ENCODE measurements around the gene MYO10. TPM values are rescaled to one million over a fixed set of nuclear protein-coding genes. Genes with fewer than 3 reads are reported as not detected.

The MYO10 gene
- total and polyA plus RNA-seq, 2 of the 8 experiments (the other 6 are each of a cell fraction or from before 2014, with no cell fraction given) = 21.5 to 107 TPM

- peak overlapping the region; percentile 75; the same call in 1 of the 2 replicates for H2BK20ac ChIP-seq (ENCODE audit: low read length)
- H3K79me1 ChIP-seq (ENCODE audit: low read depth, low read length) = peaks cover 7% of the 10 kb centered on the region
- H3K56ac ChIP-seq (replicated peaks; ENCODE audit: insufficient read length, low read depth, low read length) = peak overlapping the region; percentile 44
- H2AK5ac ChIP-seq (ENCODE audit: low read depth, low read length) = peak overlapping the region; percentile 28
- peak overlapping the region; percentile 99; the same call in 1 of the 2 replicates for H3K18ac ChIP-seq (ENCODE audit: extremely low read depth, low read length)
- ChIA-PET CTCF (ENCODE audit: partially characterized antibody) (interaction anchor here (0.6 to 0.9 kb wide), 2 partner anchors 22 to 455 kb away, joined by 3 to 4 read pairs; no protein-coding TSS in a partner anchor), POLR2A (ENCODE audit: partially characterized antibody) (interaction anchor here (1.0 to 4.0 kb wide), 4 partner anchors 10 to 20 kb away, joined by 3 to 33 read pairs (median 8); no protein-coding TSS in a partner anchor)
- H3K9me3 ChIP-seq (ENCODE audit: insufficient read depth in 2 of 2, low read depth in 1 of 2, low read length in 1 of 2) = no peaks in the 10 kb centered on the region
- H3K4me2 ChIP-seq (ENCODE audit: insufficient read depth in 1 of 2, low read depth in 2 of 2, low read length in 2 of 2) = peak overlapping the region; percentile 81 to 97
- DNase-seq (ENCODE audit: low read depth in 1 of 2, low spot score in 2 of 2) (no peak), FAIRE-seq (no peak)
- peak overlapping the region; percentile 91 for H2BK5ac ChIP-seq (ENCODE audit: low read depth, low read length)
- no peak overlapping the region for H2AFZ ChIP-seq (ENCODE audit: low read length)
- 55% methylated on average over 14 of the region's 15 CpGs; no CpG with 5 or more reads in 1 of the 2 experiments for WGBS, 2 experiments (ENCODE audit: extremely low coverage in 1 of 2, insufficient coverage in 1 of 2, insufficient read length in 1 of 2, insufficient replicate concordance in 2 of 2, low coverage in 1 of 2, low lambda C conversion rate in 2 of 2, missing lambda C conversion rate in 1 of 2)
- no peak overlapping the region for H3K14ac ChIP-seq (ENCODE audit: insufficient read length)
- no peak overlapping the region for H3K23ac ChIP-seq (ENCODE audit: insufficient read length)
- H3K36me3 ChIP-seq (ENCODE audit: control insufficient read depth in 2 of 4, insufficient read depth in 4 of 4, low read length in 3 of 4) = peaks cover 0 to 36% (median 2%) of the 10 kb centered on the region in 4 experiments; a peak in 5 of 8 replicates
- no peak overlapping the region for H4K8ac ChIP-seq (ENCODE audit: extremely low read depth, insufficient read depth, low read length)
- peaks cover under 1 to 2% of the 10 kb centered on the region in 2 experiments for H4K20me1 ChIP-seq (replicated peaks in 1 of 2; ENCODE audit: control insufficient read depth in 1 of 2, insufficient read depth in 2 of 2, low read length in 2 of 2)
- peak overlapping the region; percentile 90 for H3K27ac ChIP-seq (ENCODE audit: low read depth, low read length)
- peaks cover 47 to 83% of the 10 kb centered on the region in 2 experiments for H3K79me2 ChIP-seq (ENCODE audit: control insufficient read depth in 1 of 2, insufficient read depth in 2 of 2, low read length in 2 of 2)
- H3K4me3 ChIP-seq (ENCODE audit: extremely low read depth in 1 of 4, insufficient read depth in 2 of 4, low read depth in 3 of 4, low read length in 4 of 4) = peak overlapping the region; percentile 27 to 89 (median 66); a peak in 7 of 8 replicates
- peak overlapping the region; percentile 67 for H4K91ac ChIP-seq (replicated peaks; ENCODE audit: insufficient read length, low read length)
- peak overlapping the region; percentile 89 for H2BK12ac ChIP-seq (ENCODE audit: low read depth, low read length)
- H4K5ac ChIP-seq (ENCODE audit: insufficient read length, low read depth, low read length) = peak overlapping the region; percentile 84
- peak overlapping the region; percentile 25 for H2BK120ac ChIP-seq (replicated peaks; ENCODE audit: low read depth, low read length)
- peak overlapping the region; percentile 20 for H3K4ac ChIP-seq (replicated peaks; ENCODE audit: insufficient read length, low read depth, low read length)
- H2BK15ac ChIP-seq (ENCODE audit: low read length) = peak overlapping the region; percentile 75; the same call in 1 of the 2 replicates
- H3K27me3 ChIP-seq (replicated peaks in 1 of 4; ENCODE audit: control insufficient read depth in 3 of 4, extremely low read depth in 1 of 4, insufficient read depth in 3 of 4, low read length in 3 of 4) = no peaks in the 10 kb centered on the region
- peaks cover 13% of the 10 kb centered on the region for H3K23me2 ChIP-seq (ENCODE audit: low read depth, low read length)
- H3K9ac ChIP-seq (replicated peaks in 1 of 4; ENCODE audit: extremely low read depth in 1 of 4, low read depth in 3 of 4, low read length in 3 of 4) = peak overlapping the region in 3 of 4 experiments; percentile 73 to 81 (median 77); a peak in 6 of 7 replicates
- H3K4me1 ChIP-seq (replicated peaks in 1 of 4; ENCODE audit: control insufficient read depth in 3 of 4, insufficient read depth in 4 of 4, low read length in 3 of 4) = peaks cover 12 to 35% (median 21%) of the 10 kb centered on the region in 4 experiments; a peak in 6 of 7 replicates
- TF ChIP-seq ASH2L (IDR thresholded peaks at IDR 0.05; ENCODE audit: low read length) = no peak
- no peak for TF ChIP-seq KDM4A (IDR thresholded peaks at IDR 0.05; ENCODE audit: low read depth, low read length, severe bottlenecking)
- no peak for TF ChIP-seq CHD1 (IDR thresholded peaks at IDR 0.05; ENCODE audit: low read depth, low read length)
- TF ChIP-seq USF2 (IDR thresholded peaks at IDR 0.05; ENCODE audit: low read length) = no peak
- TF ChIP-seq GABPA (IDR thresholded peaks at IDR 0.05; ENCODE audit: borderline replicate concordance, insufficient read depth, low read length) = no peak
- no peak for TF ChIP-seq RAD21 (IDR thresholded peaks at IDR 0.05 in 1 of 2, conservative IDR thresholded peaks at IDR 0.05 in 1 of 2; ENCODE audit: low read depth in 2 of 2, low read length in 2 of 2)
- TF ChIP-seq RNF2 (IDR thresholded peaks at IDR 0.05; ENCODE audit: borderline replicate concordance, low read depth, low read length, missing control alignments, poor library complexity, severe bottlenecking) = no peak
- TF ChIP-seq CREB1 (IDR thresholded peaks at IDR 0.05) = no peak
These were observed 200.7 kb downstream of the MYO10 start for GRCh38 chr5:16735101-16736060.
